ENCODE data around the gene ULK4. TPM values are rescaled to one million over a fixed set of nuclear protein-coding genes. Genes with fewer than 3 reads are reported as not detected.

The ULK4 gene
- total RNA-seq, 1 experiment from 2014 or later: 6.3 TPM

DNA sequence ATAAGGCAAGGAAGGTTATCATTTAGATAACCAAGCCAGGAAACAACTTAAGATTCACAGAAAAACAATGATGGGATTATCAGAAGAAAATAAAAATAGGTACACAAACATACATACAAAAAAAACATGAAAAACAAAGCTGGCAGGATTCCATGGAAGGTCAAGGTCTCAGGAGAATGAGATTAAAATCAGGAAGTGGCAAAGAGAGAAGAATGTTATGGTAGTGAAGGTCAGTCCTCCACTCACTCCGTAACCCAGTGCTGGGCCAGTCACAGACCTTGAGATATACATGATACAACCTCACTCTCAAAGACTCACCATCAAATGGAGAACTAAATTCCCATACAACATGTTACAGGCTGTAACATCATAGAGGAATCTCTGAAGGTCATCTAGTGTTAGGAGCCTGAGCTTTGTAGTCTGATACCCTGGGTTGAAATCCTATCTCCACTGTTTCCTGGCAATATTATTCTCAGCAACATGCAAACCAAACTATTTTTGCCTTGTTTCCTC is 668.7 kb downstream of the ULK4 start:
- no peak overlapping the region for H2AFZ ChIP-seq (ENCODE audit: low read depth, low read length, poor library complexity, severe bottlenecking)
- DNase-seq (ENCODE audit: low read depth, low spot score) (no peak), ATAC-seq (no peak)
- no peaks in the 10 kb centered on the region for H3K27me3 ChIP-seq (ENCODE audit: insufficient read depth, low read length)
- no peak overlapping the region for H3K9ac ChIP-seq (ENCODE audit: low read length)
- H3K4me2 ChIP-seq (ENCODE audit: low read length): no peak overlapping the region
- no peak for TF ChIP-seq ZFX (IDR thresholded peaks at IDR 0.05)
- no peak for TF ChIP-seq TCF7L2 (IDR thresholded peaks at IDR 0.05; ENCODE audit: borderline replicate concordance, extremely low read depth, insufficient read depth, insufficient read length)
- TF ChIP-seq, protein P1, sequence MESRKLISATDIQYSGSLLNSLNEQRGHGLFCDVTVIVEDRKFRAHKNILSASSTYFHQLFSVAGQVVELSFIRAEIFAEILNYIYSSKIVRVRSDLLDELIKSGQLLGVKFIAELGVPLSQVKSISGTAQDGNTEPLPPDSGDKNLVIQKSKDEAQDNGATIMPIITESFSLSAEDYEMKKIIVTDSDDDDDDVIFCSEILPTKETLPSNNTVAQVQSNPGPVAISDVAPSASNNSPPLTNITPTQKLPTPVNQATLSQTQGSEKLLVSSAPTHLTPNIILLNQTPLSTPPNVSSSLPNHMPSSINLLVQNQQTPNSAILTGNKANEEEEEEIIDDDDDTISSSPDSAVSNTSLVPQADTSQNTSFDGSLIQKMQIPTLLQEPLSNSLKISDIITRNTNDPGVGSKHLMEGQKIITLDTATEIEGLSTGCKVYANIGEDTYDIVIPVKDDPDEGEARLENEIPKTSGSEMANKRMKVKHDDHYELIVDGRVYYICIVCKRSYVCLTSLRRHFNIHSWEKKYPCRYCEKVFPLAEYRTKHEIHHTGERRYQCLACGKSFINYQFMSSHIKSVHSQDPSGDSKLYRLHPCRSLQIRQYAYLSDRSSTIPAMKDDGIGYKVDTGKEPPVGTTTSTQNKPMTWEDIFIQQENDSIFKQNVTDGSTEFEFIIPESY (IDR thresholded peaks at IDR 0.05; ENCODE audit: extremely low read depth, insufficient replicate concordance, low read length): no peak
- TF ChIP-seq, protein P2, sequence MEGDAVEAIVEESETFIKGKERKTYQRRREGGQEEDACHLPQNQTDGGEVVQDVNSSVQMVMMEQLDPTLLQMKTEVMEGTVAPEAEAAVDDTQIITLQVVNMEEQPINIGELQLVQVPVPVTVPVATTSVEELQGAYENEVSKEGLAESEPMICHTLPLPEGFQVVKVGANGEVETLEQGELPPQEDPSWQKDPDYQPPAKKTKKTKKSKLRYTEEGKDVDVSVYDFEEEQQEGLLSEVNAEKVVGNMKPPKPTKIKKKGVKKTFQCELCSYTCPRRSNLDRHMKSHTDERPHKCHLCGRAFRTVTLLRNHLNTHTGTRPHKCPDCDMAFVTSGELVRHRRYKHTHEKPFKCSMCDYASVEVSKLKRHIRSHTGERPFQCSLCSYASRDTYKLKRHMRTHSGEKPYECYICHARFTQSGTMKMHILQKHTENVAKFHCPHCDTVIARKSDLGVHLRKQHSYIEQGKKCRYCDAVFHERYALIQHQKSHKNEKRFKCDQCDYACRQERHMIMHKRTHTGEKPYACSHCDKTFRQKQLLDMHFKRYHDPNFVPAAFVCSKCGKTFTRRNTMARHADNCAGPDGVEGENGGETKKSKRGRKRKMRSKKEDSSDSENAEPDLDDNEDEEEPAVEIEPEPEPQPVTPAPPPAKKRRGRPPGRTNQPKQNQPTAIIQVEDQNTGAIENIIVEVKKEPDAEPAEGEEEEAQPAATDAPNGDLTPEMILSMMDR (IDR thresholded peaks at IDR 0.05 in 2 of 3, conservative IDR thresholded peaks at IDR 0.05 in 1 of 3; ENCODE audit: borderline replicate concordance in 1 of 3, insufficient read depth in 1 of 3, low read depth in 2 of 3, low read length in 2 of 3): no peak
- no peak for TF ChIP-seq POLR2A (IDR thresholded peaks at IDR 0.05; ENCODE audit: borderline replicate concordance, extremely low read depth, insufficient read depth, insufficient read length)
- no peak for TF ChIP-seq CBX3 (IDR thresholded peaks at IDR 0.05; ENCODE audit: low read depth)
- ChIA-PET POLR2A (no interaction called here), RAD21 (ENCODE audit: low non-redundant PET in 1 of 2, low total read pairs in 2 of 2, uncharacterized antibody in 2 of 2, unreplicated experiment in 2 of 2) (no interaction called here), CTCF (no interaction called here)
- H3K4me3 ChIP-seq (replicated peaks in 1 of 2; ENCODE audit: low read depth in 1 of 2, low read length in 2 of 2): no peak overlapping the region
- no peak overlapping the region for H3K27ac ChIP-seq (ENCODE audit: low read depth, low read length)
- no TSS peak for BruUV-seq (replicated peaks)
- intact Hi-C loops (cut with micrococcal nuclease): no loop called here
- no peaks in the 10 kb centered on the region for H3K36me3 ChIP-seq (ENCODE audit: control insufficient read depth in 1 of 2, insufficient read depth in 2 of 2, low read length in 2 of 2)
- H4K20me1 ChIP-seq (ENCODE audit: insufficient read depth): no peaks in the 10 kb centered on the region
- no peaks in the 10 kb centered on the region for H3K9me2 ChIP-seq (ENCODE audit: insufficient read depth)
- H3K9me3 ChIP-seq (ENCODE audit: control insufficient read depth in 1 of 2, insufficient read depth in 1 of 2, low read depth in 1 of 2, low read length in 2 of 2): no peaks in the 10 kb centered on the region
- H3K79me2 ChIP-seq (ENCODE audit: insufficient read depth, low read length): no peaks in the 10 kb centered on the region
- no peaks in the 10 kb centered on the region for H3K4me1 ChIP-seq (ENCODE audit: control insufficient read depth in 1 of 2, insufficient read depth in 2 of 2, low read length in 2 of 2)
